ENCODE data around the gene LMF2.

The LMF2 gene

GRCh38 chr22:50470491-50470890, 37.0 kb downstream of the LMF2 start:
- DNase-seq (ENCODE audit: low read depth, low spot score): no peak
- no CpG with 5 or more reads among the region's 6 CpGs for WGBS (ENCODE audit: insufficient coverage, insufficient read length)
- Histone ChIP-seq H3K36me3 (ENCODE audit: control insufficient read depth, insufficient read depth, low read length) (peaks cover 25% of the 10 kb centered on the region), H3K27ac (ENCODE audit: low read length) (no peak overlapping the region), H3K4me3 (ENCODE audit: low read length) (no peak overlapping the region), H3K9me3 (ENCODE audit: control insufficient read depth, insufficient read depth, low read length) (no peaks in the 10 kb centered on the region), H3K4me1 (ENCODE audit: control insufficient read depth, insufficient read depth, low read length) (peaks cover 8% of the 10 kb centered on the region), H3K27me3 (ENCODE audit: control insufficient read depth, insufficient read depth, low read length) (no peaks in the 10 kb centered on the region)

- peaks cover 8% of the 10 kb centered on the region for H3K4me1 ChIP-seq (ENCODE audit: control insufficient read depth, insufficient read depth, low read length)
- H3K27ac ChIP-seq (ENCODE audit: low read length): no peak overlapping the region
- H3K27me3 ChIP-seq (ENCODE audit: control insufficient read depth, insufficient read depth, low read length): no peaks in the 10 kb centered on the region
- peaks cover 32% of the 10 kb centered on the region for H3K36me3 ChIP-seq (ENCODE audit: control insufficient read depth, insufficient read depth, low read length)
- WGBS (ENCODE audit: insufficient coverage, insufficient read length): no CpG with 5 or more reads among the region's 25 CpGs
- H3K9me3 ChIP-seq (ENCODE audit: control insufficient read depth, insufficient read depth, low read length): no peaks in the 10 kb centered on the region
- H3K4me3 ChIP-seq (ENCODE audit: low read length): no peak overlapping the region
- no peak for DNase-seq (ENCODE audit: low read depth, low spot score)
Measured at GRCh38 chr22:50469377-50470305, 37.9 kb downstream of the LMF2 start.

- no peak for DNase-seq (ENCODE audit: low read depth, low spot score)
- Histone ChIP-seq H3K27me3 (ENCODE audit: control insufficient read depth, insufficient read depth, low read length) (no peaks in the 10 kb centered on the region), H3K4me1 (ENCODE audit: control insufficient read depth, insufficient read depth, low read length) (peaks cover 6% of the 10 kb centered on the region), H3K36me3 (ENCODE audit: control insufficient read depth, insufficient read depth, low read length) (peaks cover 39% of the 10 kb centered on the region), H3K9me3 (ENCODE audit: control insufficient read depth, insufficient read depth, low read length) (no peaks in the 10 kb centered on the region), H3K4me3 (ENCODE audit: low read length) (no peak overlapping the region), H3K27ac (ENCODE audit: low read length) (no peak overlapping the region)
- no CpG with 5 or more reads among the region's 8 CpGs for WGBS (ENCODE audit: insufficient coverage, insufficient read length)
Measured at GRCh38 chr22:50468626-50469025, 38.9 kb downstream of the LMF2 start.

GRCh38 chr22:50467773-50468440, 39.6 kb downstream of the LMF2 start:
- H3K4me1 ChIP-seq (ENCODE audit: control insufficient read depth, insufficient read depth, low read length): peaks cover 6% of the 10 kb centered on the region

GRCh38 chr22:50467341-50467740, 40.2 kb downstream of the LMF2 start:
- H3K27me3 ChIP-seq (ENCODE audit: control insufficient read depth, insufficient read depth, low read length): no peaks in the 10 kb centered on the region
- no peak overlapping the region for H3K4me3 ChIP-seq (ENCODE audit: low read length)
- no peaks in the 10 kb centered on the region for H3K9me3 ChIP-seq (ENCODE audit: control insufficient read depth, insufficient read depth, low read length)
- H3K4me1 ChIP-seq (ENCODE audit: control insufficient read depth, insufficient read depth, low read length): peaks cover 6% of the 10 kb centered on the region
- WGBS (ENCODE audit: insufficient coverage, insufficient read length): no CpG with 5 or more reads among the region's 24 CpGs
- H3K36me3 ChIP-seq (ENCODE audit: control insufficient read depth, insufficient read depth, low read length): peaks cover 51% of the 10 kb centered on the region
- no peak for DNase-seq (ENCODE audit: low read depth, low spot score)
- H3K27ac ChIP-seq (ENCODE audit: low read length): no peak overlapping the region

More at GRCh38 chr22:50467773-50468440, 39.6 kb downstream of the LMF2 start:
- no peak overlapping the region for H3K27ac ChIP-seq (ENCODE audit: low read length)
- no peaks in the 10 kb centered on the region for H3K27me3 ChIP-seq (ENCODE audit: control insufficient read depth, insufficient read depth, low read length)
- no peak overlapping the region for H3K4me3 ChIP-seq (ENCODE audit: low read length)
- peaks cover 45% of the 10 kb centered on the region for H3K36me3 ChIP-seq (ENCODE audit: control insufficient read depth, insufficient read depth, low read length)
- WGBS (ENCODE audit: insufficient coverage, insufficient read length): no CpG with 5 or more reads among the region's 22 CpGs
- no peak for DNase-seq (ENCODE audit: low read depth, low spot score)
- H3K9me3 ChIP-seq (ENCODE audit: control insufficient read depth, insufficient read depth, low read length): no peaks in the 10 kb centered on the region

GRCh38 chr22:50465066-50465930, 42.2 kb downstream of the LMF2 start:
- no peak overlapping the region for H3K4me3 ChIP-seq (ENCODE audit: low read length)
- peaks cover 3% of the 10 kb centered on the region for H3K4me1 ChIP-seq (ENCODE audit: control insufficient read depth, insufficient read depth, low read length)
- no CpG with 5 or more reads among the region's 30 CpGs for WGBS (ENCODE audit: insufficient coverage, insufficient read length)
- no peak overlapping the region for H3K27ac ChIP-seq (ENCODE audit: low read length)
- no peak for DNase-seq (ENCODE audit: low read depth, low spot score)
- peaks cover 68% of the 10 kb centered on the region for H3K36me3 ChIP-seq (ENCODE audit: control insufficient read depth, insufficient read depth, low read length)
- no peaks in the 10 kb centered on the region for H3K27me3 ChIP-seq (ENCODE audit: control insufficient read depth, insufficient read depth, low read length)
- no peaks in the 10 kb centered on the region for H3K9me3 ChIP-seq (ENCODE audit: control insufficient read depth, insufficient read depth, low read length)

GRCh38 chr22:50464451-50464850, 43.1 kb downstream of the LMF2 start:
- H3K9me3 ChIP-seq (ENCODE audit: control insufficient read depth, insufficient read depth, low read length): no peaks in the 10 kb centered on the region
- H3K27ac ChIP-seq (ENCODE audit: low read length): no peak overlapping the region
- no peak overlapping the region for H3K4me3 ChIP-seq (ENCODE audit: low read length)
- no CpG with 5 or more reads among the region's 24 CpGs for WGBS (ENCODE audit: insufficient coverage, insufficient read length)
- no peaks in the 10 kb centered on the region for H3K27me3 ChIP-seq (ENCODE audit: control insufficient read depth, insufficient read depth, low read length)
- peaks cover 75% of the 10 kb centered on the region for H3K36me3 ChIP-seq (ENCODE audit: control insufficient read depth, insufficient read depth, low read length)
- no peaks in the 10 kb centered on the region; the same call in 1 of the 2 replicates for H3K4me1 ChIP-seq (ENCODE audit: control insufficient read depth, insufficient read depth, low read length)
- DNase-seq (ENCODE audit: low read depth, low spot score): no peak

GRCh38 chr22:50463188-50463900, 44.2 kb downstream of the LMF2 start:
- Histone ChIP-seq H3K36me3 (ENCODE audit: control insufficient read depth, insufficient read depth, low read length) (peaks cover 85% of the 10 kb centered on the region), H3K4me3 (ENCODE audit: low read length) (no peak overlapping the region), H3K27ac (ENCODE audit: low read length) (no peak overlapping the region), H3K9me3 (ENCODE audit: control insufficient read depth, insufficient read depth, low read length) (no peaks in the 10 kb centered on the region), H3K4me1 (ENCODE audit: control insufficient read depth, insufficient read depth, low read length) (no peaks in the 10 kb centered on the region; the same call in 1 of the 2 replicates), H3K27me3 (ENCODE audit: control insufficient read depth, insufficient read depth, low read length) (no peaks in the 10 kb centered on the region)
- DNase-seq (ENCODE audit: low read depth, low spot score): no peak
- no CpG with 5 or more reads among the region's 28 CpGs for WGBS (ENCODE audit: insufficient coverage, insufficient read length)

- no peaks in the 10 kb centered on the region for H3K9me3 ChIP-seq (ENCODE audit: control insufficient read depth, insufficient read depth, low read length)
- H3K27me3 ChIP-seq (ENCODE audit: control insufficient read depth, insufficient read depth, low read length): no peaks in the 10 kb centered on the region
- H3K4me1 ChIP-seq (ENCODE audit: control insufficient read depth, insufficient read depth, low read length): no peaks in the 10 kb centered on the region
- DNase-seq (ENCODE audit: low read depth, low spot score): no peak
- H3K4me3 ChIP-seq (ENCODE audit: low read length): no peak overlapping the region
- WGBS (ENCODE audit: insufficient coverage, insufficient read length): no CpG with 5 or more reads among the region's 30 CpGs
- peaks cover 76% of the 10 kb centered on the region for H3K36me3 ChIP-seq (ENCODE audit: control insufficient read depth, insufficient read depth, low read length)
- H3K27ac ChIP-seq (ENCODE audit: low read length): no peak overlapping the region
Measured at GRCh38 chr22:50461979-50462540, 45.4 kb downstream of the LMF2 start.

Measured in iPS DF 6.9 (cell line).